Body of pancreas (tissue), 4 donors: Measurements from ENCODE around the gene CTIF.

ENCODE experiments used
- CTCF ChIP-seq, 7 experiments: fragments of 450-650 bp in 4 of 7; fragments of 200-600 bp in 3 of 7; sonication (generic) in 3 of 7; IDR thresholded peaks; one replicate each; pipeline ENCODE4 v1.5.1; 2016 to 2019; ENCODE audit warnings: antibody characterized with exemption in 7 of 7
- POLR2A ChIP-seq, 3 donors: fragments of 450-650 bp; IDR thresholded peaks; one replicate each; pipeline ENCODE4 v1.6.1; 2016; ENCODE audit warnings: antibody characterized with exemption in 3 of 3, mild to moderate bottlenecking in 2 of 3

- TF ChIP-seq CTCF (IDR thresholded peaks at IDR 0.05) (no peak), POLR2A (IDR thresholded peaks at IDR 0.05) (no peak)
Observed at GRCh38 chr18:48599391-48599790, 60.6 kb downstream of the CTIF start.
